CD1c-positive myeloid dendritic cell (primary cell): ENCODE data around the gene STXBP1.

Experiments used
- DNase-seq: peaks from one replicate; pipeline ENCODE4 v3.0.0-alpha.2; 2016; ENCODE audit errors: extremely low spot score

The STXBP1 gene

DNA sequence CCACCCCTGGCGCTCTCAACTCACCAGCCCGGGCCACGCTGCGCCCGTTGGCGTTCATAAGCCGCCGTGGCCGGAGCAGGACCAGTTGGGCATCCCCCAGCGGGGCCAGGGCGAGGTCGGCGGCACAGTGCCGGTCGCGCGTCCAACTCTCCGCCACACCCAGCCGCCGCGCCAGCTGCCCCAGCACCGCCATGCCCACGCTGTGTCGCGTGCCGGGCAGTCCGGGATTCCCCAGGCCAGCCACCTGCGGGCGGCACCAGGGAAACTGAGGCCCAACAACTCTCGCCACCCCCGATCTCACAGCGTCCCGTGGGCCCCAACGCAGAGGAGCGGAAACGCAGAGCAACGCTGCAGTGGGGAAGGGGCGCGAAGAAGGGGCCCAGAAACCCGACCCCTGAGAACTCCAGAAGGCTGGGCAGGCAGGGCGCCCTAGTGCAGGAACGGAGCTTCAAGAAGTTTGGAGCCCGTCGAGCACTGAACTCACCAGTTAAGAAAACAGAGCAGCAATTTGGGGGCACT is 102.9 kb downstream of the STXBP1 start:
- DNase-seq: peak; percentile 57

DNA sequence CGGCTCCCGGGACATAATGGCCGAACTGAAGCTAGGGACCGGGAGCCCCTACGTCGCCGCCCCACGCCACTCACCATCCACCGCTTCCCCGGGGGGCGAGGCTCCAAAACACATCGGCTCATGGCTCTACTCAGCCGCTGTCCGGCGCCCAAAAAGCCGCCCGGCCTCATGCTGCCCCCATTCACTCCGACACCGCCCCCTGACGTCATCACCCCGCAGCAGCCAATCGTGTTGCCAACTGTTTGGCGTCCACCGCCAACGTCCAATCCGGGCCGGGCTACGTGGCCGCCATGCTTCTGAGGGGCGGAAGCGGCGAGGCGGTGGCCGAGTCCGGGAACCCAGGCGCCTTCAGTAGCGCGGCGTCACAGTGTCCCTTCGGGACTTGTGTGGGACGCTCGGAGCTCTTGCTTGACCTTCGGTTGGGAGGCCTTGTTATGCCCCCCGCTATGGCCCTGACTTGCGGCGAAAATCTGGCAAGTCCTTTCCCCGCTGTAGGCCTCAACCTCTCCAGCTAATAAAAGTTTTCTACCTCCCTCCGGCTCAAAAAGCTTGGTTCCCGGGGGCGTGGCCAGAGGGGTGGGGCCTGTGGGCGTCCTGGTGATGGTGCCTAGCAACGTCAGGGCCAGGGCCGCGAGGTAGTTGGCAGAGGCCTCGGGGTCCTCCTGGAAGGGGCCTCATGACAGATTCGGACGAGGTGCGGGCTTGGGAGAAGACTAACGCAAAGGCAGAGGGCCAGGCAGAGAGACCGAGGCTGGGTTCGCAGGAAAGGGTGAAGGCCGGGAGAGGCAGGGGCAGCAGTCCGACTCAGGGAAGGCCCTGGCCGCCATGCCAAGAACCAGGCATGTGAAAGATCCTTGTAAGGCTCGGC is 103.6 kb downstream of the STXBP1 start, which contains the start of the genes PTRH1 and TTC16:
Gene PTRH1, minus strand, starts transcription at position 194 of the 868 bp plus-strand sequence. Its CDS starts 24 bp downstream, at position 170.
Gene TTC16, plus strand, starts transcription at position 610 of the 868 bp plus-strand sequence. Its CDS starts 67 bp downstream, at position 677.
- peak; percentile 98 for DNase-seq

- DNase-seq: no peak
Measured at GRCh38 chr9:127716412-127716811, 104.3 kb downstream of the STXBP1 start.

- no peak for DNase-seq
Measured at GRCh38 chr9:127717766-127718165, 105.7 kb downstream of the STXBP1 start.

DNA sequence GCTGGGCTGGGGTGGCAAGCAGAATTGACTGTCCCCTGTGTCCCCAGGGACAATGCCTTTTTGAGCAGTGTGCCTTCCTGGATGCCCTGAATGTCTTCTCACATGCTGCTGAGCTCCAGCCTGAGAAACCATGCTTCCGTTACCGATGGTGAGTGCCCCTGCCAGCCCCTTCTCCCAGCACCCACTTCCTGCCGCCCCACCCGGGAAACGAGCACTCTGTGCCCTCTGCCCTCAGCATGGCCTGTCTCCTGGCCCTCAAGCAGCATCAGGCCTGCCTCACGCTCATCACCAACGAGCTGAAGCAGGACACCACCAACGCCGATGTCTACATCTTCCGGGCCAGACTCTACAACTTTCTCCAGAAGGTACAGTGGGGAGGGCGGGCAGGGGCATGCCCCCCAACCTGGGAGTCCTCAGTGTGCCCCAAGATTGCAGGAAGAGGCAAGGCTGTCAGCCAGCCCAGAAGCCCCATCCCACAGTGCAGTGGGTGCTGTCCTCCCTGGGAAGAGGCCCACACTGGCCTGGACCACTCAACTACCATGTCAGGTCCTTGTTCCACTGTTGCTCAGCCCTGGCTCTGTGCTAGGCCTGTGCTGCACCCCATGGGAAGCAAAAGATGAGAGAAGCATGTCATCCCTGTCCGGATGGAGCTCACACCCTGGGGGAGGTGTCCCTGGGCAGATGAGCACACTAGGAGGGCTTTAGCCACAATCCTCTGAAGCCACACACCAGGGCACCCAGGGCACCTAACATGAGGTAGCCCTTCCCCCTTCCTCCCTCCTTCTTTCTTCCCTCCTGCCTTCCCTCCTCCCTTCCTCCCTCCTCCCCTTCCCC is 108.2 kb downstream of the STXBP1 start:
- DNase-seq: no peak

DNA sequence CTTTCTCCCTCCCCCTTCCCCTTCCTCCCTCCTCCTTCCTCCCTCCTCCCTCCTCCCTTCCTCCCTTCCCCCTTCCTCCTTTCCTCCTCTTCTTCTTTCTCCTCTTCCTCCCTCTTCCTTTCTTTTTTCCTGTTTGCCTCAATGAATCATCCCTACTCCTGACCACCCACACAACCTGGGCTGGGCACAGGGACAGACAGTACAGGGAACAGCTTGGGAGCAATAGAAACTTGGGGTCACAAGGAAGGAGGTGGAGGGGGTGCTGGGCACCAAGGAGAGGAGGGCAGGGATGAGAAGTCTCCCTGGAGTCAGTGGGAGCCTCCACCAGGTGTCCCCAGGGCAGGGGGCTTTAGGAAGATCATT is 108.8 kb downstream of the STXBP1 start:
- no peak for DNase-seq

GRCh38 chr9:127721391-127721821 is 109.3 kb downstream of the STXBP1 start:
- DNase-seq: no peak

DNA sequence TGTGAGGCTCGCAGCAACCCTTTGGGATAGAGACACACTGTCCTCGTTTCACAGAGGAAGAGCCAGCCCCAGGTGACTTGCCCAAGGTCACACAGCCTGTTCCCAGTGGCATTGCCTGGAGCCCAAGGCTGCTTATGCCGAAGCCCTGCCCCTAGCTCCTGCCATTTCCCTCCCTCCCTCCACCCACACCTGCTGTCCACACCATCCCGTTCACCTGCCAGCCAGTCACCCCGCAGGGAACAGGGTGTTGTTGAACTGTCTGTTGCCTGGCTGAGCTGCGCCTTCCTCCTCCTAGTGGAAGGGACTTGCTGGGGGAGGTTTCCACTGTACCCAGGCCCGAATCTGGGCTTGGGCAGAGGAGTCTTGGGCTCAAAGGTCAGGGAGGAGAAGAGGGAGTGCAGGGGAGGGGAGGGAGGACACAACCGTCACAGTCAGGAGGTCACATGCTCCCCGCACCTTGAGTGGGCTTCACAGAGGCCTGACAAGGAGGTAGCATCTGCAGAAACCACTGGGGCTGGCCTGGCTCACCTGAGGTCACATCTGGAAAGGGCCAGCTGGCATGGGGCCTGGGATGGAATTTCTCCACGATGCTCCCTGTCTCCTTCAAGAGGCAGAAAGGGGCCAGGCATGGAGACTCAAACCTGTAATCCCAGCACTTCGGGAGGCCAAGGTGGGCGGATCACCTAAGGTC is 110.1 kb downstream of the STXBP1 start:
- DNase-seq: no peak

DNA sequence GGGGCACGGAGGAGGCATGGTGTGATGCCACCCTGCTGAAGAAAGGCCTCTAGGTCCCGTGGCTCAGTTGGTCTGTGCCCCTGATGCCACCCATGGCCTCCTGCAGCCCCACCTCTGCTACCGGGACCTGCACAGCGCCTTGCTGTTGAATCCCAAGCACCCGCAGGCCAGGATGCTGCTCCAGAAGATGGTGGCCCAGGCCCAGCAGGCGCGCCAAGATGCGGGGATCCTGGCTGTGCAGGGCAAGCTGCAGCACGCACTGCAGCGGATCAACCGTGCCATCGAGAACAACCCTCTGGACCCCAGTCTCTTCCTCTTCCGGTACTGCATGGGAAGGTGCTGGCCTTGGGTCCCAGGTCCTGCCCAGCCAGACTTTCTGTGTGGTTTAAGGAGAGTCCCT is 110.9 kb downstream of the STXBP1 start:
- no peak for DNase-seq

DNA sequence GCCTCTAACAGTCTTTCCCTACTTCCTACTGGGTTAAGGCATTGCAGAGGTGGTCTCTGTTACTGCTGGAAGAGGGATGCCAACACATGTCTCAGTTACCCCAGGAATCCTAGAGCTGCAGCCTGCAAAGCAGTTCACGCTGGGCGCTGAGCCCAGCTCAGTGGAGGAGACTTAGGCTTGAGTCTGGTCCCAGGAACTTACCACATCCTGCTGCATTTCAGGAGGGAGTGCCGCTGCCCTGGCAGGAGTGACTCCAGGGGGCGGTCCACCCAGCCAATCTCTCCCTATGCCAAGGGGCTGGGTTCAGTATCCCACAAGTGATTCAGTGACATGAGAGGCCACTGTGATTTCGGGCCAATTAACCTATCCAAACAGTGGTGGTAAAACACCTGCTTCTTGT is 111.4 kb downstream of the STXBP1 start:
- no peak for DNase-seq

DNA sequence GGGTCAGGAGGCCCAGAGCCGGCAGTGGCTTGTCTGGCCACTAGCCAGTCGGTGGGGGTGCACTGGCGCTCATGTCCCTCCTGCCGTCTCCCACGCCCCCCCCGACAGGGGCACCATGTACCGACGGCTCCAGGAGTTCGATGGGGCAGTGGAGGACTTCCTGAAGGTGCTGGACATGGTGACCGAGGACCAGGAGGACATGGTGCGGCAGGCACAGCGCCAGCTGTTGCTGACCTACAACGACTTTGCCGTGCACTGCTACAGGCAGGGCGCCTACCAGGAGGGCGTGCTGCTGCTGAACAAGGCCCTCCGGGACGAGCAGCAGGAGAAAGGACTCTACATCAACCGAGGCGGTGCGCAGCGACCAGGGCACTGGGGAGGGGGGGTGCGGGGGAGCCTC is 111.9 kb downstream of the STXBP1 start:
- no peak for DNase-seq

GRCh38 chr9:127726871-127727270 is 114.8 kb downstream of the STXBP1 start:
- DNase-seq: no peak

GRCh38 chr9:127728808-127729207 is 116.7 kb downstream of the STXBP1 start:
- DNase-seq: no peak

DNA sequence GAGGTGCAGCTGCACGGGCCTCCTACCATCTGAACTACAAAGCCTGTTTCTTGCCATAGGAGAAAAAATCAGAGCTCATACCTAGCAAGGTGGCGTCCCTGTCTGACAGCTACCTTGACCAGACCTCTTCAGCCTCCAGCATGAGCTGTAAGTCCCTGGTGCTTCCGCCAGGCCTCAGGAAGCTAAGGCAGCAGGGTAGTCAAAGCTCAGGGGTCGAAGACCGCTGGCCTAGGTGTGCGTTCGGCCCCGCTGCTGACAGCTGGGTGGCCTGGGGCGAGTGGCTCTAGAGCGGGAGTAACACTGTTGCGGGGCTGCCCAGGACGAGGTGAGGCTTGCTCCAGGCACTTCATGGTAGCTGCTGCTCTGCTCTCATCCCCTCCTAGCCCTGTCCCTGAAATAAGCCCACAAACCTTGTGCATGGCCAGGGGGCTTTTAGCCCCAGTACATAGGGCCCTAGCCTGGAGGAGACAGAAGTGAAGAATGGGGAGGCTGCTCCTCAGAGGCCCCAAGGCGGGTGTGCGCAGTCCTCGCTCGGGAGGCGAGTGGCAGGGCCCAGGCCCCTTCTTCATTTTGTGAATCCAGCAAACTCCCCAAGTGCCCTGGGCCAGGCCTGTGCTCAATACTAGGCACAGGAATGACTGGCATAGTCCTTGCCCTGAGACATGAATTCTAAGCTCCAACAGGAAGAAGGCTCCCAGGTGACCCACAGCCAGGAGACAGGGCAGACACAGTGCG is 117.6 kb downstream of the STXBP1 start:
- no peak for DNase-seq

DNA sequence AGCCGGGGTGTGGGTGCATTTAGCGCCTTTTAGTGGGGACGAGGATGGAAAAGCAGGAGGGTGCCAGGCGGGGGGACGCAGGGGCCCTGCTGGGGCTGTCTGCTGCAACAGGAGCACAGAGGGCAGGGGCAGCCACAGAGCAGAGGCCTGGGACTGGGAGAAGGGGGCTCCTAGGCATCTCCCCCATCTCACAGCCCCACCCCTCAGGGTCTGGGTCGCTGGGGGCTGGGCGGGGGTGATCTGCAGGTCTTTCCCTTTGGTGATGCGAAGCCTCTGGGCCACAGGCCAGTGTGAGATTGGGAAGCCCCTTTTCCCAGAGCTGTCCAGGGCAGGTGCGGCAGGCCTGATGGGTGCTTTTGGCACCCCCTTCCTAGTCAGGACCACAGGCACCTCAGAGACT is 118.2 kb downstream of the STXBP1 start:
- DNase-seq: no peak

- no peak for DNase-seq
Measured at GRCh38 chr9:127730799-127731410, 118.8 kb downstream of the STXBP1 start.

DNA sequence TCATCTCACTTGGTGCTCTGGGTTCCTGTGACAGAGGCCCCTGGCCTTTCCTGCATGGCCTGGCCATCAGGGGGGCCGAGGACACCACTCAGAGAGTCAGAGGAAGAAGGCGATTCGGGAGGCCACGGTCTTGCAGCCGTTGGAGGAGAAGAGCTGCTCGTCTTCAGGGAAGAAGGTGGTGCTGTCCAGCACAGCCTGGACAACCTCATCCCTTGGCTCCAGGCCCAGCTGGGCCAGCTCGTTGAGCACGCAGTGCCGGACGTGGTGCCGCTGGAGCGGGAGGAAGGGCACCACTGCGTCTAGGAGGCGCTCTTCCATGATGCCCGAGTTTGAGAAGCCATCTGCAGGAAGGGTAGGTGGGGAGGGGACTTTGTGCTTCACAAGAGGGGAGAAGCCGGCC is 119.9 kb downstream of the STXBP1 start:
- no peak for DNase-seq

- DNase-seq: no peak
Measured at GRCh38 chr9:127732444-127732843, 120.4 kb downstream of the STXBP1 start.

- DNase-seq: peak; percentile 61
Measured at GRCh38 chr9:127733614-127734013, 121.5 kb downstream of the STXBP1 start.

GRCh38 chr9:127734247-127734746 is 122.2 kb downstream of the STXBP1 start:
- DNase-seq: no peak
